SK-N-SH treated with all-trans-retinoic acid at 6 μM for 48 hours (cell line): ENCODE data around the gene MPST.

Experiments used
- ATAC-seq: fragments of 200-7000 bp; cut with Tn5 transposase; 3 replicates; pipeline ENCODE4 v1.9.1; 2020; ENCODE audit warnings: mild to moderate bottlenecking, moderate library complexity
- ARNTL ChIP-seq: fragments of 450-650 bp; formaldehyde crosslinking; IDR thresholded peaks from 2 replicates; pipeline ENCODE4 v1.5.0; 2020; ENCODE audit warnings: low read depth, mild to moderate bottlenecking, moderate library complexity, borderline replicate concordance
- BACH2 ChIP-seq: fragments of 250-450 bp; sonication (Bioruptor Pico); IDR thresholded peaks from 2 replicates; pipeline ENCODE4 v1.9.0; 2021; ENCODE audit warnings: mild to moderate bottlenecking, borderline replicate concordance
- CREB5 ChIP-seq: fragments of 250-450 bp; sonication (Bioruptor Pico); IDR thresholded peaks from 2 replicates; pipeline ENCODE4 v1.5.1; 2020; ENCODE audit warnings: low read depth, mild to moderate bottlenecking, moderate library complexity
- CSDC2 ChIP-seq: fragments of 250-450 bp; sonication (Bioruptor Pico); IDR thresholded peaks from 2 replicates; pipeline ENCODE4 v1.5.0; 2020; ENCODE audit warnings: mild to moderate bottlenecking, moderate library complexity
- CSRNP3 ChIP-seq: fragments of 250-450 bp; sonication (Bioruptor Pico); IDR thresholded peaks from 2 replicates; pipeline ENCODE4 v1.5.1; 2021; ENCODE audit warnings: mild to moderate bottlenecking, moderate library complexity
- GLIS3 ChIP-seq: fragments of 250-450 bp; sonication (Bioruptor Pico); IDR thresholded peaks from 2 replicates; pipeline ENCODE4 v1.5.0; 2020; ENCODE audit warnings: mild to moderate bottlenecking, moderate library complexity
- ISL1 ChIP-seq: fragments of 250-450 bp; sonication (Bioruptor Pico); IDR thresholded peaks from 2 replicates; pipeline ENCODE4 v2.1.2; 2022; ENCODE audit warnings: mild to moderate bottlenecking, moderate library complexity
- OSR1 ChIP-seq: fragments of 250-450 bp; sonication (Bioruptor Pico); IDR thresholded peaks from 2 replicates; pipeline ENCODE4 v1.8.0; 2022; ENCODE audit warnings: moderate library complexity, mild to moderate bottlenecking, inconsistent platforms
- POU6F1 ChIP-seq: fragments of 250-450 bp; sonication (Bioruptor Pico); IDR thresholded peaks from 2 replicates; pipeline ENCODE4 v1.8.0; 2021; ENCODE audit warnings: low read depth, mild to moderate bottlenecking, moderate library complexity, borderline replicate concordance
- PPARA ChIP-seq: fragments of 250-450 bp; sonication (Bioruptor Pico); IDR thresholded peaks from 2 replicates; pipeline ENCODE4 v1.5.0; 2020; ENCODE audit warnings: mild to moderate bottlenecking, borderline replicate concordance
- SNAI2 ChIP-seq: fragments of 250-450 bp; sonication (Bioruptor Pico); IDR thresholded peaks from 2 replicates; pipeline ENCODE4 v1.5.0; 2020; ENCODE audit warnings: mild to moderate bottlenecking, moderate library complexity
- TCF4 ChIP-seq: fragments of 250-450 bp; sonication (Bioruptor Pico); IDR thresholded peaks from 2 replicates; pipeline ENCODE4 v1.8.0; 2021; ENCODE audit warnings: mild to moderate bottlenecking, moderate library complexity, borderline replicate concordance
- TOX ChIP-seq: fragments of 250-450 bp; sonication (Bioruptor Pico); IDR thresholded peaks from 2 replicates; pipeline ENCODE4 v1.8.0; 2021; ENCODE audit warnings: mild to moderate bottlenecking, moderate library complexity, borderline replicate concordance
- TSHZ2 ChIP-seq: fragments of 250-450 bp; sonication (Bioruptor Pico); IDR thresholded peaks from 2 replicates; pipeline ENCODE4 v1.5.0; 2020; ENCODE audit warnings: mild to moderate bottlenecking, moderate library complexity
- ZC3H10 ChIP-seq: fragments of 250-450 bp; sonication (Bioruptor Pico); IDR thresholded peaks from 2 replicates; pipeline ENCODE4 v1.5.1; 2021; ENCODE audit warnings: mild to moderate bottlenecking, moderate library complexity
- ZFP3 ChIP-seq: fragments of 250-450 bp; sonication (Bioruptor Pico); IDR thresholded peaks from 2 replicates; pipeline ENCODE4 v1.5.0; 2020; ENCODE audit warnings: mild to moderate bottlenecking, moderate library complexity
- ZFP30 ChIP-seq: fragments of 450-650 bp; formaldehyde crosslinking; IDR thresholded peaks from 2 replicates; pipeline ENCODE4 v1.5.0; 2022; ENCODE audit warnings: mild to moderate bottlenecking, moderate library complexity
- ZNF565 ChIP-seq: fragments of 450-650 bp; formaldehyde crosslinking; conservative IDR thresholded peaks from 2 replicates; pipeline ENCODE4 v1.5.0; 2020; ENCODE audit warnings: low read depth, mild to moderate bottlenecking, moderate library complexity
- ZNF70 ChIP-seq: fragments of 450-650 bp; formaldehyde crosslinking; IDR thresholded peaks from 2 replicates; pipeline ENCODE4 v1.5.0; 2020; ENCODE audit warnings: mild to moderate bottlenecking, moderate library complexity
- ZNF8 ChIP-seq: fragments of 450-650 bp; formaldehyde crosslinking; IDR thresholded peaks from 2 replicates; pipeline ENCODE4 v1.5.0; 2020; ENCODE audit warnings: mild to moderate bottlenecking, moderate library complexity

The MPST gene

GRCh38 chr22:36977947-36978660 is 41.4 kb upstream of the MPST start:
- peak; percentile 94 for ATAC-seq
- TF ChIP-seq TCF4 (CRISPR knock-in tag) (no peak), ZFP3 (CRISPR knock-in tag) (no peak)

- no peak for TF ChIP-seq POU6F1 (CRISPR knock-in tag)
- TF ChIP-seq OSR1 (CRISPR knock-in tag): no peak
- TF ChIP-seq GLIS3 (CRISPR knock-in tag): no peak
- TF ChIP-seq CREB5 (CRISPR knock-in tag): no peak
- no peak for TF ChIP-seq TSHZ2 (CRISPR knock-in tag)
- TF ChIP-seq ZC3H10 (CRISPR knock-in tag): no peak
- no peak for TF ChIP-seq ISL1
- no peak for TF ChIP-seq SNAI2
- no peak for TF ChIP-seq CSRNP3 (CRISPR knock-in tag)
- no peak for TF ChIP-seq ZFP30 (CRISPR knock-in tag)
- no peak for TF ChIP-seq CSDC2 (CRISPR knock-in tag)
- TF ChIP-seq PPARA (CRISPR knock-in tag): no peak
- no peak for TF ChIP-seq ARNTL (CRISPR knock-in tag)
- TF ChIP-seq BACH2 (CRISPR knock-in tag): no peak
- TF ChIP-seq ZNF70 (CRISPR knock-in tag): no peak
- no peak for TF ChIP-seq ZNF8 (CRISPR knock-in tag)
- no peak for TF ChIP-seq TCF4 (CRISPR knock-in tag)
- TF ChIP-seq ZNF565: no peak
- TF ChIP-seq TOX (CRISPR knock-in tag): no peak
- TF ChIP-seq, all 23 proteins: peak for 0
- ATAC-seq: no peak
Observed at GRCh38 chr22:36979016-36979910, 40.3 kb upstream of the MPST start.

GRCh38 chr22:36981247-36981775 is 38.2 kb upstream of the MPST start:
- no peak for TF ChIP-seq ZFP30 (CRISPR knock-in tag)
- TF ChIP-seq ZNF565: no peak
- TF ChIP-seq CSRNP3 (CRISPR knock-in tag): no peak
- no peak for TF ChIP-seq SNAI2
- TF ChIP-seq ARNTL (CRISPR knock-in tag): no peak
- TF ChIP-seq PPARA (CRISPR knock-in tag): no peak
- ATAC-seq: no peak
